A549 treated with ZK216348 at 1 μM for 4 hours (cell line): Measurements from ENCODE around the gene SMAP2. TPM values are rescaled to one million over a fixed set of nuclear protein-coding genes. Genes with fewer than 3 reads are reported as not detected.

Source experiments
- total RNA-seq: library from RNA; stranded (reverse); fragments of 200-300 nt; extraction: Qiagen RNA extraction; gene quantifications from 5 replicates; pipeline ENCODE4 v1.2.3, GENCODE V29; 2022; ENCODE audit warnings: low read depth

The SMAP2 gene
- total RNA-seq = 9.4 to 12.3 TPM (median 9.7 TPM) in 5 replicates

GRCh38 chr1:40373323-40374283 is at the start of gene SMAP2:
SMAP2 (plus strand) TSS chr1:40373727; CDS start chr1:40374121, 394 bp downstream.

GRCh38 chr1:40449684-40450494 is 76.4 kb downstream of the SMAP2 start, which contains the start of gene ZFP69B:
ZFP69B (plus strand) TSS chr1:40450476; CDS start chr1:40450962, 486 bp downstream.

Other genes with a start within 250 kb of the SMAP2 start
- 4.0 to 6.7 TPM (median 5.4 TPM) in 5 replicates for gene RLF, start 212.3 kb upstream of the SMAP2 start, total RNA-seq
- gene TMCO2, start 125.8 kb upstream of the SMAP2 start, total RNA-seq = not detected in 5 replicates
- 20.4 to 42.8 TPM (median 36.6 TPM) in 5 replicates for gene ZMPSTE24, start 115.5 kb upstream of the SMAP2 start, total RNA-seq
- 0.23 to 0.48 TPM (median 0.24 TPM) in 3 of 5 replicates, not detected in the others for gene COL9A2, start 56.4 kb upstream of the SMAP2 start, total RNA-seq
- gene ZFP69B, start 76.7 kb downstream of the SMAP2 start, total RNA-seq = 1.5 to 3.0 TPM (median 1.8 TPM) in 5 replicates
- not detected in 5 replicates for gene ZFP69, start 103.6 kb downstream of the SMAP2 start, total RNA-seq
- gene EXO5, start 135.0 kb downstream of the SMAP2 start, total RNA-seq = 3.2 to 5.1 TPM (median 4.0 TPM) in 5 replicates
- 1.5 to 3.2 TPM (median 2.2 TPM) in 5 replicates for gene ZNF684, start 157.9 kb downstream of the SMAP2 start, total RNA-seq